K562 (cell line): ENCODE measurements around the gene RNASEH2A. TPM values are rescaled to one million over a fixed set of nuclear protein-coding genes. Genes with fewer than 3 reads are reported as not detected.
A peak's percentile ranks its signal among the peaks of the same experiment; 100 is the strongest.

Experiments used
- ADNP ChIP-seq: fragments of 200-800 bp; sonication (Bioruptor generic); IDR thresholded peaks from 2 replicates; pipeline ENCODE4 v1.6.1; 2016; ENCODE audit warnings: missing genetic modification characterization, missing compliant biosample characterization
- BMI1 ChIP-seq: fragments of 150-350 bp; IDR thresholded peaks from 2 replicates; pipeline ENCODE4 v1.6.1; 2014; ENCODE audit warnings: low read length
- BRF1 ChIP-seq: IDR thresholded peaks from 3 replicates; pipeline ENCODE4 v1.6.1; 2011; ENCODE audit warnings: borderline replicate concordance, mild to moderate bottlenecking; ENCODE audit not compliant: insufficient read length; ENCODE audit errors: extremely low read depth
- C11orf30 ChIP-seq: fragments of 450-650 bp; IDR thresholded peaks from 2 replicates; pipeline ENCODE4 v1.6.1; 2016; ENCODE audit warnings: low read depth, mild to moderate bottlenecking
- CBFA2T3 ChIP-seq: fragments of 450-650 bp; IDR thresholded peaks from 2 replicates; pipeline ENCODE4 v1.6.1; 2017
- CCNT2 ChIP-seq: IDR thresholded peaks from 2 replicates; pipeline ENCODE4 v1.6.1; 2011; ENCODE audit warnings: borderline replicate concordance, low read depth, mild to moderate bottlenecking, moderate library complexity, mixed read lengths, low read length; ENCODE audit not compliant: insufficient read length; ENCODE audit errors: extremely low read depth
- CHD2 ChIP-seq: IDR thresholded peaks from 2 replicates; pipeline ENCODE4 v1.6.1; 2011; ENCODE audit warnings: low read depth, low read length
- CTBP1 ChIP-seq: fragments of 450-650 bp; IDR thresholded peaks from 2 replicates; pipeline ENCODE4 v1.6.1; 2016; ENCODE audit warnings: borderline replicate concordance
- E2F1 ChIP-seq: sonication (generic); formaldehyde crosslinking; IDR thresholded peaks from 2 replicates; pipeline ENCODE4 v1.8.1; 2023; ENCODE audit warnings: mild to moderate bottlenecking, missing genetic modification reagents, moderate library complexity
- E2F8 ChIP-seq: fragments of 450-650 bp; IDR thresholded peaks from 2 replicates; pipeline ENCODE4 v1.7.1; 2018; ENCODE audit warnings: mild to moderate bottlenecking, low read depth; ENCODE audit not compliant: partially characterized antibody
- FIP1L1 ChIP-seq: fragments of 200-400 bp; formaldehyde crosslinking; IDR thresholded peaks from 2 replicates; pipeline ENCODE4 v1.6.1; 2018; ENCODE audit warnings: mild to moderate bottlenecking, low read depth, low read length; ENCODE audit not compliant: poor library complexity, severe bottlenecking
- FOXK1 ChIP-seq: sonication (generic); formaldehyde crosslinking; IDR thresholded peaks from 2 replicates; pipeline ENCODE4 v1.8.0; 2022; ENCODE audit warnings: missing genetic modification reagents, mild to moderate bottlenecking, borderline replicate concordance
- GTF2E2 ChIP-seq: fragments of 200-800 bp; sonication (Bioruptor generic); IDR thresholded peaks from 2 replicates; pipeline ENCODE4 v1.6.1; 2016; ENCODE audit warnings: missing genetic modification characterization, missing compliant biosample characterization
- MTA1 ChIP-seq: fragments of 450-650 bp; IDR thresholded peaks from 2 replicates; pipeline ENCODE4 v1.6.1; 2017; ENCODE audit warnings: borderline replicate concordance
- NELFE ChIP-seq: IDR thresholded peaks from 2 replicates; pipeline ENCODE4 v1.6.1; 2011; ENCODE audit warnings: mild to moderate bottlenecking; ENCODE audit not compliant: insufficient read depth, insufficient read length
- NUFIP1 ChIP-seq: fragments of 450-650 bp; IDR thresholded peaks from 2 replicates; pipeline ENCODE4 v1.6.1; 2018; ENCODE audit not compliant: partially characterized antibody
- PRPF4 ChIP-seq: fragments of 200-400 bp; formaldehyde crosslinking; IDR thresholded peaks from one replicate; pipeline ENCODE4 v1.6.1; 2017; ENCODE audit warnings: low read length, low read depth, mild to moderate bottlenecking; ENCODE audit not compliant: insufficient read depth, poor library complexity, severe bottlenecking
- SMARCA5 ChIP-seq: fragments of 450-650 bp; IDR thresholded peaks from 2 replicates; pipeline ENCODE4 v1.6.1; 2016
- SMARCB1 ChIP-seq: IDR thresholded peaks from 2 replicates; pipeline ENCODE4 v1.6.1; 2011; ENCODE audit warnings: improper control_type of control experiment, low read depth; ENCODE audit not compliant: insufficient read length
- TGIF2 ChIP-seq: sonication (generic); formaldehyde crosslinking; IDR thresholded peaks from 2 replicates; pipeline ENCODE4 v1.8.1; 2022; ENCODE audit warnings: mild to moderate bottlenecking, missing genetic modification reagents, moderate library complexity
- TSC22D4 ChIP-seq: fragments of 450-650 bp; IDR thresholded peaks from 2 replicates; pipeline ENCODE4 v1.6.1; 2016; ENCODE audit warnings: missing genetic modification characterization, missing biosample characterization, control low read depth
- ZBTB26 ChIP-seq: fragments of 450-650 bp; formaldehyde crosslinking; IDR thresholded peaks from 2 replicates; pipeline ENCODE4 v1.4.0; 2022; ENCODE audit warnings: missing genetic modification characterization
- ZC3H8 ChIP-seq: fragments of 450-650 bp; IDR thresholded peaks from 2 replicates; pipeline ENCODE4 v1.6.1; 2017
- ZNF3 ChIP-seq: fragments of 250-450 bp; sonication (Bioruptor Pico); IDR thresholded peaks from 2 replicates; pipeline ENCODE4 v1.5.0; 2021; ENCODE audit warnings: mild to moderate bottlenecking, moderate library complexity
- ZNF316 ChIP-seq: fragments of 450-650 bp; IDR thresholded peaks from 2 replicates; pipeline ENCODE4 v1.6.1; 2016
- ZNF695 ChIP-seq: fragments of 450-650 bp; formaldehyde crosslinking; IDR thresholded peaks from 2 replicates; pipeline ENCODE4 v1.4.0; 2020; ENCODE audit warnings: mild to moderate bottlenecking, moderate library complexity
- ZZZ3 ChIP-seq: fragments of 450-650 bp; IDR thresholded peaks from 2 replicates; pipeline ENCODE4 v1.6.1; 2016; ENCODE audit warnings: antibody characterized with exemption, mild to moderate bottlenecking, moderate library complexity
- polyA plus RNA-seq, 8 experiments: library from polyadenylated mRNA; depleted of rRNA in 4 of 8; stranded (reverse) in 5 of 8; unstranded in 3 of 8; fragments of >200 nt; fragmentation: Nextera tagmentation in 2 of 8; fragmentation: Illumina TruSeq in 1 of 8; extraction: Ambion mirVana in 2 of 8; extraction: Trizol in 1 of 8; gene quantifications; 2 replicates each; pipeline versions ENCODE4 v1.2.1 to v1.2.3, GENCODE V29; 2011 to 2014; ENCODE audit warnings: inconsistent platforms in 1 of 8, missing spikeins in 1 of 8
- total RNA-seq, 7 experiments: library from RNA; depleted of rRNA in 6 of 7; stranded (reverse); fragments of >200 nt in 6 of 7; fragmentation: Illumina TruSeq in 2 of 7; extraction: Trizol in 2 of 7; gene quantifications; 2 replicates each; pipeline versions ENCODE4 v1.2.1 to v1.2.3, GENCODE V29; 2011 to 2021; ENCODE audit warnings: low replicate concordance in 1 of 7

The RNASEH2A gene
- total and polyA plus RNA-seq, 9 of the 15 experiments (the other 6 are each of a cell fraction or from before 2014, with no cell fraction given): 22.3 to 78.0 (median 61.7) TPM

- no peak for TF ChIP-seq NELFE
- no peak for TF ChIP-seq NUFIP1
- no peak for TF ChIP-seq ZBTB26 (CRISPR knock-in tag)
- no peak for TF ChIP-seq CHD2
- no peak for TF ChIP-seq SMARCA5
- TF ChIP-seq GTF2E2 (tag): no peak
- TF ChIP-seq FIP1L1: no peak
- TF ChIP-seq BRF1: no peak
- no peak for TF ChIP-seq BMI1
- no peak for TF ChIP-seq PRPF4
- TF ChIP-seq CCNT2: peak; percentile 41
- TF ChIP-seq TSC22D4 (tag): no peak
- peak; percentile 59; the same call in 1 of the 2 replicates for TF ChIP-seq CTBP1
- TF ChIP-seq ZNF316: no peak
- no peak for TF ChIP-seq ZC3H8
- no peak for TF ChIP-seq CBFA2T3
- TF ChIP-seq MTA1: no peak
- TF ChIP-seq ADNP (tag): no peak
- TF ChIP-seq ZNF695: no peak
- TF ChIP-seq ZNF3 (CRISPR knock-in tag): no peak
- TF ChIP-seq FOXK1 (CRISPR knock-in tag): no peak
- no peak for TF ChIP-seq C11orf30
- TF ChIP-seq ZZZ3: no peak
- no peak for TF ChIP-seq E2F8
- no peak for TF ChIP-seq SMARCB1
- TF ChIP-seq E2F1 (CRISPR knock-in tag): no peak
- no peak for TF ChIP-seq TGIF2 (CRISPR knock-in tag)
Observed at GRCh38 chr19:12777217-12778016, 29.0 kb upstream of the RNASEH2A start (continued).
